Body of pancreas (tissue), 4 donors: ENCODE measurements around the gene PDHX.

ENCODE experiments used
- CTCF ChIP-seq, 7 experiments: fragments of 450-650 bp in 4 of 7; fragments of 200-600 bp in 3 of 7; sonication (generic) in 3 of 7; IDR thresholded peaks; one replicate each; pipeline ENCODE4 v1.5.1; 2016 to 2019; ENCODE audit warnings: antibody characterized with exemption in 7 of 7
- POLR2A ChIP-seq, 3 donors: fragments of 450-650 bp; IDR thresholded peaks; one replicate each; pipeline ENCODE4 v1.6.1; 2016; ENCODE audit warnings: antibody characterized with exemption in 3 of 3, mild to moderate bottlenecking in 2 of 3

GRCh38 chr11:35031346-35031745 is 114.9 kb downstream of the PDHX start:
- no peak for TF ChIP-seq POLR2A (IDR thresholded peaks at IDR 0.05)
- TF ChIP-seq CTCF (IDR thresholded peaks at IDR 0.05) = no peak
